Activated T-cell treated with anti-CD3 and anti-CD28 coated beads, Interleukin-2, amount 50 U/mL, for 4 hours (primary cell): ENCODE results near the gene AXDND1. TPM values are rescaled to one million over a fixed set of nuclear protein-coding genes. Genes with fewer than 3 reads are reported as not detected.

Experiments used
- ATAC-seq, 2 donors: fragments of 200-7000 bp; cut with Tn5 transposase; one replicate each; pipeline ENCODE4 v1.10.0; 2021
- DNase-seq: peaks from one replicate; pipeline ENCODE4 v3.0.0-alpha.2; 2020
- H3K27me3 Mint-ChIP-seq: one replicate; pipeline ENCODE4 v1.8.0; 2021; ENCODE audit warnings: low read depth, mixed read lengths
- H3K36me3 Mint-ChIP-seq: one replicate; pipeline ENCODE4 v1.8.0; 2022; ENCODE audit warnings: mixed read lengths; ENCODE audit not compliant: insufficient read depth
- H3K4me1 Mint-ChIP-seq: one replicate; pipeline ENCODE4 v1.8.0; 2021; ENCODE audit warnings: low read depth, mixed read lengths
- H3K4me3 Mint-ChIP-seq: one replicate; pipeline ENCODE4 v1.8.0; 2021; ENCODE audit warnings: mild to moderate bottlenecking, moderate library complexity, mixed read lengths
- H3K9me3 Mint-ChIP-seq: one replicate; pipeline ENCODE4 v1.8.0; 2021; ENCODE audit warnings: mixed read lengths
- total RNA-seq, 3 donors: library from RNA; stranded (reverse); gene quantifications; one replicate each; pipeline ENCODE4 v1.2.1, GENCODE V29; 2021

AXDND1 gene, protein sequence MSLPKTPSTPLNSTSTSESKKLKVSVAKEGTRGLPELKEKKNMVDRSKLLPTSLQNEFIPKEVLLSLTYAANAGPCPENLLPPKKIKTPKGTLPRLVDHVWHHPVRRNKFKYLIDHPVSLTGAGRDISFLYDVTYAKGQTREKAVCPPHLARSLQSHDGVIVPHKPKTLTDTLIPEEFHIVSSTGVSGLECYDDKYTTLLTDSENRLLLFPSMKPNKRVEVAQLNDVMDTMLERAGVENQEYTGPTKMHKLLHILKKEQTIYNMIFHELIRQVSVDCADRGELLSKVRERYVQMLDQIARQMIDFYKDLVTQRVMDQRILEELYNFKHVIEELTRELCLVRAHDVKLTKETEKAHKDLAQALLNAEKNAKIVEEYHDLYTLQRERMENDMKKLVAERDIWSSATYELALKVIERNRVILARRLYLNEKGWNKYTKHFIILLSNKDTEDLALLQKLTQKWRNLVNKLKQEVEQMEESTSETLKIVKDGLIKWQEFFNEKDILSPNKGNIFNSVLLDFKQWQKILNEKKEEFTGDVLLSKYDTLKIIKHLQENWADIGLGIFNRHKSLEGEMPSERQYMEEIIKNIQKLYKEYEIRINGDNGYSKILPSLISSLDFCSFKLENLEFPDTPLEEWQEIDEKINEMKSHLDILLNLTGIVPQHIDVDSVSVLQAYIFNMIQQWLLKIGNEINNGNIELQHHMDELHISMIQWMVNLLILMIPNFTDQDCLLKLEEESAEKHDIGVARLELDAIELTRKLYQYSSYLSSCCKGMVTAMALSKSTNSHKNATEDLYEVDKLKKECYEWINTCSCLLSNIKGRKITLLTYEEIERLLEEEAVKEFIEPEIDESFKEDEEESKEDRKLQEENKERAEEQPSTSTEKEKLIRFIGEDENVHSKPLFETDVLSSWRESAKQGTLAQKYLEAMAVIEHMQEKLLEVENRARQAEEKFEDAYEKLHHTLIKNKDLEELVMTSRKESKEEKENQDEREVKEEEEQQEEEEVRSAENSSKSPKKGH
- total RNA-seq, result under 1 TPM in 2 of 3 donors, not detected in 1; 0.65 to 0.69 TPM

GRCh38 chr1:179365342-179366092, at the start of gene AXDND1:
AXDND1 (plus strand) TSS chr1:179365971; CDS start chr1:179366510, 539 bp downstream.
- Mint-ChIP-seq H3K36me3 (no peaks in the 10 kb centered on the region), H3K4me3 (peak within 1 kb of the TSS; percentile 95)
- ATAC-seq, result peak; percentile 93 to 94

DNA sequence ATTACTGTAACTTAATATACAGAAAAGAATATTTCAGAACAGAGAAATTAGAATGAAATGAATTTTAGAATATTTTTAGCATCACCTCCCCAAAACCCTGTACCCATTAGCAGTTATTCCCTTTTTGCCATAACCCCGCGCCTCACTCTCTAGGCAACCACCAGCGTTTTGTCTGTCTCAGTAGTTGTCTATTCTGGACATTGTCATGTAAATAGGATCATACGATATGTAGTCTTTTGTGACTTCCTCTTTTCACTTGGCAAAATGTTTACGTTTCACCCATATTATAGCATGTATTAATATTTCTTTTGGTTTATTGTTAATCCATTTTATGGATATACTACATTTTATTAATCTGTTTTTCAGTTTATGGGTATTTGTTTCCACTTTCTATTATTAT, 47.3 kb upstream of the AXDND1 start:
- no peak overlapping the region for H3K4me3 Mint-ChIP-seq
- DNase-seq, result no peak
- no peaks in the 10 kb centered on the region for H3K27me3 Mint-ChIP-seq
- H3K36me3 Mint-ChIP-seq, result peaks cover 36% of the 10 kb centered on the region
- no peaks in the 10 kb centered on the region for H3K9me3 Mint-ChIP-seq
- peaks cover 43% of the 10 kb centered on the region for H3K4me1 Mint-ChIP-seq
- no peak for ATAC-seq

More at GRCh38 chr1:179365342-179366092, at the start of gene AXDND1:
- no peaks in the 10 kb centered on the region for H3K9me3 Mint-ChIP-seq
- DNase-seq, result peak; percentile 83
- peaks cover 13% of the 10 kb centered on the region for H3K4me1 Mint-ChIP-seq
- no peaks in the 10 kb centered on the region for H3K27me3 Mint-ChIP-seq

GRCh38 chr1:179321533-179322216, 44.1 kb upstream of the AXDND1 start:
- peaks cover 41% of the 10 kb centered on the region for H3K36me3 Mint-ChIP-seq
- no peak for DNase-seq
- no peaks in the 10 kb centered on the region for H3K9me3 Mint-ChIP-seq
- no peak for ATAC-seq
- peaks cover 33% of the 10 kb centered on the region for H3K4me1 Mint-ChIP-seq
- H3K27me3 Mint-ChIP-seq, result no peaks in the 10 kb centered on the region
- no peak overlapping the region for H3K4me3 Mint-ChIP-seq

GRCh38 chr1:179322557-179322956, 43.2 kb upstream of the AXDND1 start:
- Mint-ChIP-seq H3K36me3 (peaks cover 42% of the 10 kb centered on the region), H3K4me3 (no peak overlapping the region), H3K4me1 (peaks cover 30% of the 10 kb centered on the region), H3K9me3 (no peaks in the 10 kb centered on the region), H3K27me3 (no peaks in the 10 kb centered on the region)
- ATAC-seq (no peak), DNase-seq (no peak)

DNA sequence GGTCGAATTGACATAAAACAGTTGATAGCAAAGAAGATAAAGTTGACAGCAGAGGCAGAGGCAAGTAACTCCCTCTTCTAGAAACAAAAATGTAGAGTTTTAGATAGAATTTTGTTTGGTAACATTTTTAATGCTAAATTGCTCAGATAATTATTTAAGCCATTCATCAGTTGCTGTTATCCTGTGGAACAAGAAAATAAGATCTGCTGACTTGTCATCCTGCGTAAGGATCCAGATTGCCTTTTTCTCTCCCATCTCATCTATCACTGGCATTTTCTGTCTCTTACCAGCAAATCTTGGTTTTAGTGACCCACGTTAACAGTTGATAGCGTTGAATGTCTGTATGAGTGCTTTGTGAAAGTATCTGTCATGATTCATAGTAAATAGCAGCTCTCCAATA, 42.3 kb upstream of the AXDND1 start:
- Mint-ChIP-seq H3K27me3 (no peaks in the 10 kb centered on the region), H3K36me3 (peaks cover 45% of the 10 kb centered on the region), H3K4me3 (no peak overlapping the region), H3K4me1 (peaks cover 21% of the 10 kb centered on the region), H3K9me3 (no peaks in the 10 kb centered on the region)
- ATAC-seq, result no peak
- no peak for DNase-seq

GRCh38 chr1:179325836-179326235, 39.9 kb upstream of the AXDND1 start:
- no peak overlapping the region for H3K4me3 Mint-ChIP-seq
- ATAC-seq (no peak), DNase-seq (no peak)
- peaks cover 46% of the 10 kb centered on the region for H3K36me3 Mint-ChIP-seq
- H3K27me3 Mint-ChIP-seq, result no peaks in the 10 kb centered on the region
- H3K9me3 Mint-ChIP-seq, result no peaks in the 10 kb centered on the region
- peaks cover 16% of the 10 kb centered on the region for H3K4me1 Mint-ChIP-seq

DNA sequence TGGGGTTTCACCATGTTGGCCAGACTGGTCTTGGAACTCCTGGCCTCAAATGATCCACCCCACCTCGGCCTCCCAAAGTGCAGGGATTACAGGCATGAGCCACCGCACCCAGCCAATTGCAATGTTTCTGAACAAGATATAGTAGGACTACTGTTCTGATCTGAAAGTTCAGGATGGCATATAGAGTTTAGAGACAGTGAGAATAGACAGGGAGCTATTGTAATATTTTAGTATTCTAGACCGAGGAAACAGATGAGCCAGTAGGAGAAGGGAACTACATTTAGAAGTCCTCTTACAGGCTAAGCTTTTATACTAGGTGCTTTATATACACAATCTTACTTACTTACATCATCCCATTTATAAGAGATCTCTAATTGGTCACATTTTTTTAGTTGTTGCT, 39.0 kb upstream of the AXDND1 start:
- DNase-seq (no peak), ATAC-seq (no peak)
- Mint-ChIP-seq H3K36me3 (peaks cover 45% of the 10 kb centered on the region), H3K9me3 (no peaks in the 10 kb centered on the region), H3K27me3 (no peaks in the 10 kb centered on the region), H3K4me1 (peaks cover 13% of the 10 kb centered on the region), H3K4me3 (no peak overlapping the region)

DNA sequence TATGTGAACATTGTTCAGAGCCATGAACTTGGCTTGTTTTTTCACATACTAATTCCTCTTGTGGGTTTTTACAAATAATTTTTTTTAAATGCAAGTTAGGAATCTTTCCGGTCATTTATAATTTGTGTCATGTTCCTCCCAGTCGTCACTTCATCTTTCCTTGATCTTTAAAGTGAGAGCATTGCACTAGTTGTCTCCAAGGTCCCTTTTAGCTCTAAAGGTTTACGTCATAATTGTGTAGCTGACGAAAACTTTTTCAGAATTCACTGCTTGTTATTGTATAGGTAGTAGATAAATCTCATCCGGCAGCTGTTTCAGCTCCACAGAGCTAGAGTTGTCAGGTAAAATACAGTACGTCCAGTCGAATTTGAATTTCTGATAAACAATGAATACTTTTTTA, 38.6 kb upstream of the AXDND1 start:
- H3K27me3 Mint-ChIP-seq, result no peaks in the 10 kb centered on the region
- H3K36me3 Mint-ChIP-seq, result peaks cover 42% of the 10 kb centered on the region
- H3K4me1 Mint-ChIP-seq, result peaks cover 10% of the 10 kb centered on the region
- H3K4me3 Mint-ChIP-seq, result no peak overlapping the region
- no peaks in the 10 kb centered on the region for H3K9me3 Mint-ChIP-seq
- DNase-seq (no peak), ATAC-seq (no peak)

DNA sequence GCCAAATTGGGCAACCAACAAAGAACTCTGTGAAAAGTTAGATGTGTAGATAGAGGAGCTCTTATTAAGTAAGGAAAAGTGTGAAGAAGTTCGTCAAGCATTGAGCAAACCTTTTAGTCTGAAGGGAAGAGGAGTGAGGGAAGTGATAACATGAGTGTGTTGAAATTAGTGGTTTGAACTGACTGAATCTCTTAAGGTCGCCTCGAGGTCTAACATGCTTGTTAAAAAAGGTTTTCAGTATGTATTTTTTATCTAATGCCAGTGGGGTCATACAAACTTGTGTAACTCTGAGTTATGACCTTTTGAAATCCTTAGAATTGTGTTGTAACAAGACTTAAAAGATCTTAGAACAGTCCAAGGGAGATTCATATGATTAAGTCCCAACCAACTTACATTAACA, 38.1 kb upstream of the AXDND1 start:
- Mint-ChIP-seq H3K9me3 (no peaks in the 10 kb centered on the region), H3K36me3 (peaks cover 37% of the 10 kb centered on the region), H3K27me3 (no peaks in the 10 kb centered on the region), H3K4me1 (peaks cover 7% of the 10 kb centered on the region), H3K4me3 (no peak overlapping the region)
- no peak for DNase-seq
- no peak for ATAC-seq

DNA sequence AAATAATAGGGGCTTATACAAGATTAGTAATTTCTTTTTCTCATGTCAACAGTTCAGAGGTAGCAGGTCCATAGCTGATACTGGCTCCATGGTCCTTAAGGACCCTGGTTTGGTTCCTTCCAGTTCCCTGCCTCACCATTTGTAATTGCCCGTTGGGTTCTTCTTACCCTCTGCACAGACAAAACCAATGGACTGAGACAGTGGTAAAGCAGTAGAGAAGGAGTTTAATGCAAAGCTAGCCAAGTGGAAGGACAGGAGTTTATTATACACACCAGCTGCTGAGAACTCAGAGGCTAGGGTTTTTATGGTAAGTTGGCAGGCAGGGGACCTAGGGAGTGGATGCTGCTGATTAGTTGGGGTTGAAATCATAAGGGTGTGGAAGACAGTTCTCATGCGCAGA, 35.9 kb upstream of the AXDND1 start:
- Mint-ChIP-seq H3K4me3 (no peak overlapping the region), H3K4me1 (peaks cover 8% of the 10 kb centered on the region), H3K27me3 (no peaks in the 10 kb centered on the region), H3K36me3 (peaks cover 34% of the 10 kb centered on the region), H3K9me3 (no peaks in the 10 kb centered on the region)
- ATAC-seq (no peak), DNase-seq (no peak)

DNA sequence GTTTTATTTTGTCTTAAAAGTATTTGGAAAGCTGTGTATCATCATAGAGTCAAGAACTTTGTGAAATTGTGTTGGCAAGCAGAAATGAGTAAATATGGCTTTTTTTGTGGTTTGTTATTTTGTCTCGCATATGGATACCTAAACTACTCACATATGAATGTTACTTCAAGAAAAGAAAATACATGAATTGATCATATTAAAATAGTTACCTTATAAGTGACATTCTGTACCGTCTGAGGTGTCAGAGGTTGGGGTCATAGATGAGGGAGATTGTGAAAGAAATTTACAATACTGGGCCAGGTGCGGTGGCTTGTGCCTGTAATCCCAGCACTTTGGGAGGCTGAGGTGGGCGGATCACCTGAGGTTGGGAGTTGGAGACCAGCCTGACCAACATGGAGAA, 31.3 kb upstream of the AXDND1 start:
- no peak overlapping the region for H3K4me3 Mint-ChIP-seq
- H3K36me3 Mint-ChIP-seq, result peaks cover 24% of the 10 kb centered on the region
- no peak for ATAC-seq
- no peaks in the 10 kb centered on the region for H3K9me3 Mint-ChIP-seq
- no peak for DNase-seq
- H3K4me1 Mint-ChIP-seq, result peaks cover 8% of the 10 kb centered on the region
- no peaks in the 10 kb centered on the region for H3K27me3 Mint-ChIP-seq

DNA sequence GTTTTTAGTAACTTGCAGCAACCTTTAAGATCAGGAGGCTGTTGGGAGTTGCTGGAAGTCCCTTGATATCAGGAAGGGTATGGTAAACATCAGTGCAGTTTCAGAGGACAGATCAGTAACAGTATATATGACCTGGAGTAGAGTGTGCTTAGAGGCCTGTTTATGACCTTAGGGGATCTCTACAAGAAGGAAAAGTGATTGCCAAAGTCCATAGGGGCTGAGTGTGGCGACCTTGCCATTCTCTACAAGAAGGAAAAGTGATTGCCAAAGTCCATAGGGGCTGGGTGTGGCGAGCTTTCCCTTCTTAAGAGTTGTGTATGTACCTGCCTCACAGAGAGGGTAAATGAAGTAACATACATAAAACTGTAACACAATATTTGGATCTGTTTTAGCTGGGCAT, 28.5 kb upstream of the AXDND1 start:
- no peak for DNase-seq

DNA sequence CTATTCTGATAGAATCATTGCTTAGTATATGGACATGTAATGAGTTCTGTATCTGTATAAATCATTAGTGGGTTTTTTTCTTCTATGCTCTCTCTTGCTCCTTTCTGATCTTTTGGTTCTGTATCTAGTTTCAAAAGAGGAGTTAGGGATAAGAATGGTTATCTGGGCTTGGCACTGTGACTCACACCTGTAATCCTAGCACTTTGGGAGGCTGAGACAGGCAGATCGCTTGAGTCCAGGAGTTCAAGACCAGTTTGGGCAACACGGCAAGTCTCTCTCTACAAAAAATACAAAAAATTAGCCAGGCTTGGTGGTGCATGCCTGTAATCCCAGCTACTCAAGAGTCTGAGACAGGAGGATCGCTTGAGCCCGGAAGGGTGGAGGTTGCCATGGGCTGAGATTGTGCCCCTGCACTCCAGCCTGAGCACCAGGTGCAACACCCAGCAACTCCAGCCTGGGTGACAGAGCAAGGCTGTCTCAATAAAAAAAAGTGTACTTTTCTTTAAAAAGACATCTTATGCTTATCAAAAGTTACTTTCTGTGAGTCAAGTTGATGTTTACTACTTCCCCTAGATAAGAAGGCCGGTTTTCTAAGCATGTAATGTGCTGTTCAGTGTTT, 27.7 kb upstream of the AXDND1 start:
- Mint-ChIP-seq H3K36me3 (peaks cover 25% of the 10 kb centered on the region), H3K4me3 (no peak overlapping the region), H3K9me3 (no peaks in the 10 kb centered on the region), H3K4me1 (peaks cover 1% of the 10 kb centered on the region), H3K27me3 (no peaks in the 10 kb centered on the region)
- no peak for ATAC-seq
- no peak for DNase-seq

More for the DNA sequence above, 28.5 kb upstream of the AXDND1 start:
- no peaks in the 10 kb centered on the region for H3K27me3 Mint-ChIP-seq
- peaks cover 1% of the 10 kb centered on the region for H3K4me1 Mint-ChIP-seq
- no peak overlapping the region for H3K4me3 Mint-ChIP-seq
- peaks cover 19% of the 10 kb centered on the region for H3K36me3 Mint-ChIP-seq
- no peaks in the 10 kb centered on the region for H3K9me3 Mint-ChIP-seq
- ATAC-seq, result no peak
